HS-27A (cell line): Measurements from ENCODE around the gene ZBTB16.

Source experiments
- DNase-seq: peaks from one replicate; pipeline ENCODE4 v3.0.0-alpha.2; 2012; ENCODE audit warnings: low read depth, missing footprints

ZBTB16 gene, protein sequence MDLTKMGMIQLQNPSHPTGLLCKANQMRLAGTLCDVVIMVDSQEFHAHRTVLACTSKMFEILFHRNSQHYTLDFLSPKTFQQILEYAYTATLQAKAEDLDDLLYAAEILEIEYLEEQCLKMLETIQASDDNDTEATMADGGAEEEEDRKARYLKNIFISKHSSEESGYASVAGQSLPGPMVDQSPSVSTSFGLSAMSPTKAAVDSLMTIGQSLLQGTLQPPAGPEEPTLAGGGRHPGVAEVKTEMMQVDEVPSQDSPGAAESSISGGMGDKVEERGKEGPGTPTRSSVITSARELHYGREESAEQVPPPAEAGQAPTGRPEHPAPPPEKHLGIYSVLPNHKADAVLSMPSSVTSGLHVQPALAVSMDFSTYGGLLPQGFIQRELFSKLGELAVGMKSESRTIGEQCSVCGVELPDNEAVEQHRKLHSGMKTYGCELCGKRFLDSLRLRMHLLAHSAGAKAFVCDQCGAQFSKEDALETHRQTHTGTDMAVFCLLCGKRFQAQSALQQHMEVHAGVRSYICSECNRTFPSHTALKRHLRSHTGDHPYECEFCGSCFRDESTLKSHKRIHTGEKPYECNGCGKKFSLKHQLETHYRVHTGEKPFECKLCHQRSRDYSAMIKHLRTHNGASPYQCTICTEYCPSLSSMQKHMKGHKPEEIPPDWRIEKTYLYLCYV

DNA sequence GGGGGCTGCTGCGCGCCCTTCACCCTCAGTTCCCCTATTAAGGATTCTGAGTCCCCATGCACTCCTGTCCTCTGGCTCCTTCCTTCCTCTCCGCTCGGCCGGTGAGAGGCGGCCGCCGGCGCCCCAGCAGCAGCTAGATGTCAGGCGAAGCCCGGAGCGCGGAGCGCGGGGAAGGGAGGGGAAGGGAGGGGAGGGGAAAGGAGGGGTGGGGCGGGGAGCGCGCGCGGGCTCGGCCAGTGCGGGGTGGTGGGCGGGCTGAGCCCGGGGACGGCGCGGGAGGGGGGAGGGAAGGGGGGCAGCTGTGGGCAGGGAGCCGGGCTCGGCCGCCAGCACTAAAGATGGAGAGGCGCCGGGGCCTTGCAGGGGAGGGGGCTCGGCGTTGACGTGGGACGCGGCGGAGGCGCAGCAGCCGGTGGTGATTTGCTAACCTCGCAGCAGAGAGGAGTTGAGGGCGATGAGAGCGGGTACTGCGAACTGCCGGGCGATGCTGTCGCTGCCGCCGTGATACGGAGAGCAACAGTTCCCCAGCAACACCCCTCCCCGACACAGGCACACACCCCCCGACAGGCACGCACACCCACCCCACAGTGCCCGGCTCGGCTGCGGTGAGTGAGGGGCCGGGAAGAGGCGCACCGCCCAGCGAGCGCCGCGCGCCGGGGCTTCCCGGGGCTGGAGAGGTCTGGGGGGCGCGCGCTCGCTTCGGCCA, at the start of gene ZBTB16:
Gene ZBTB16, plus strand, starts transcription at position 434 of the 706 bp plus-strand sequence. CDS start 3,590 bp downstream, outside the sequence.
- DNase-seq = no peak

DNA sequence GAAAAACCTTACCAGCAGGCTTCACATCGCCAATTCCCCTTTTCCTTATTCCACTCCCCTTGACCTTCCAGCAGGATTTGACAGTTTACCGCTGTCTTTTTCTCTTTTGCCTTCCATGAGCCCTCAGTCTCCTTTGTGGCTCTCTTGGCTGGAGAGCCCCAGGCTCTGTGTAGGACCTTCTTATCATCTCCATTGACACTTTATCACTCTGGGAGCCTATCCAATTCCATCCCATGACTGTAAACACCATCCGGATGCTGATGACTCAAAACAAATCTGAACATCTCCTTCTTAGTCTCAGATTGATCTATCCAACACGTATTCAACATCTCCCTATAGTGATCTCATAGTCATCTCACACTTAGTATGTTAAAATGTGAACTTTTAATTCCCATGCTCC, 48.6 kb upstream of the ZBTB16 start:
- no peak for DNase-seq

DNA sequence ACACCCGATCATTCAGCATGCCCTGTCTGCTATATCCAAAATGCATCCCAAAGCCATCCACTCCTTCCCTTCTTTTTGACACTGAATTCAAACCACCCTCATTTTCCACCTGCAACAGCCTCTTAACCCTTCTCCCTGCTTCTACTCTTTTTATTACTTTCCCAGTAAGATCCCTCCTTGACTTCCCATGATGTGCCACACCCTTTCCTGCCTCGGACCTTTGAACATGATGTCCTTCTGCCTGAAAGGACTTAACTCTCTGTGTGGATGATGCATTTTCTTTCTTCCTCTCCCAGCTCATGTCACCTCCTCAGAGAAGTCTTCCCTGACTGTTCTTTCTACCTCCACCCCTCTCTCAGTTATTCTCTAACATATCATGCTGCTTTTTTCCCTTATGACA, 48.1 kb upstream of the ZBTB16 start:
- no peak for DNase-seq

DNA sequence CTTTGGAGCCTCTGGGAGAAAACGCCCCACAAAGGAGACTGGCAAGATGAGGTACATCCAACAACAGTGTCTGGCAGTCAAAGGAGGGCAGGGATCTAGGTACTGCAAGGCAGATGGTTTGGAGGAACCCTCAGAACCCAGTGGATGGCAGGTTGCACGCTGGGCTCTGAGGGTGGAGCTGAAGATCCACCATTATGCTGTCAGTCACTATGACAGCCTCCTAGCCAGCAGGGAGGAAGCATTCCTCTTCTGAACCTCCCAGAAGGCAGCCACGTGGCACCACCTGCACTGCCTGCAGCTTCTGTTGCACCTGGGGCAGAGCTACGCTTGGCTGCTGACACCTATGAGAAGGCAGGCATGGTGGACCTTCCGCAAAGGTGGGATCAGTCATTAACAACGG, 44.4 kb upstream of the ZBTB16 start:
- no peak for DNase-seq

DNA sequence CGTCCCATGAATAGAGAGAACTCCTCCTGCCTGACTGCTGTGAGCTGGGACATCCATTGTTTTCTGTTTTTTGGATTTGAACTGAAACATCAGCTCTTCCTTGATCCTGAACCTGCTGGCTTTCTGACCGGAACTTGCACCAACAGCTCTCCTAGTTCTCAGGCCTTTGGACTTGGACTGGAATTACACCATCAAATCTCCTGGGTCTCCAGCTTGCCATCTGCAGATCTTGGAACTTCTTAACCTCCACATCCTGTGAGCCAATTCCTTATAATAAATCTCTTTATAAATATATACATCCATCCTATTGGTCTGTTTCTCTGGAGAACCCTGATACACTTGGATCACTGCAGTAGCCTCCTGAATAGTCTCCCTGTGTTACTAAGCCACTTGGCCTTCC, 42.5 kb upstream of the ZBTB16 start:
- no peak for DNase-seq

DNA sequence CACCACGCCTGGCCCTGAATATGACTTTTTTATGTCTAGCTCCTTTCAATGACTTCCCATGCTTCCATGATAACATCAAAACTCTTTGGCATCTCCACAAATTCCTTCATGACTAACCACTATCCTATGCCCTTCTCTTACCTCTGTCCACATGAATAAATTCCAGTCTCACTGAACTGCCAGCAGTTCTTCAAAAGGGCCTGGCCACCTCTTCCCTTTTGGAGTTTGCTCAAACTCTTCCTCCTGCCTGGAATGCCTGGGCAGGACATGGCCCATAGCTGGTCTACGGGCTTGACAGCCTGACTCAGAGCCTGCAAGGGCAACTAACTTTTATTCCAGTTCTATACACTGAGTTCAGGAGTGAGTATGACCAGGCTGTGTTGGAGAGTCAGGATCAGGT, 41.8 kb upstream of the ZBTB16 start:
- no peak for DNase-seq

DNA sequence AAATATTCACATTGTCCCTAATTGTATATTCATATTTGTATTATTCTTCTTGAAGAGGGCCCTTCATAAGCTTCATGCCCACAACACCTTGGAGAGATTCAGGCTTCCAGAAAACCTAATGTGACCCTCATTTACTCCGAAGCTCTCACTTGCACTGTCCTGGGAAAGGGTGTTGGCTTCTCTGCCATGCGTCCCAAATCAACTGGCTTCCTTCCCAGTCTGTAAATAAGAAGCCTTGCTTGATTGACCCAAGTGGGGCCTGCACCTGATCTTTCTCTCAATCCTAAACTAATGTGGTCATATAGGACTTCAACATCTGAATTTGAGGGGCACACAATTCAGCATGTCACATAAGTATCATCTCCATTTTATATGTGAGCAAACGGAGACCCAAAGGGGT, 40.5 kb upstream of the ZBTB16 start:
- no peak for DNase-seq

DNA sequence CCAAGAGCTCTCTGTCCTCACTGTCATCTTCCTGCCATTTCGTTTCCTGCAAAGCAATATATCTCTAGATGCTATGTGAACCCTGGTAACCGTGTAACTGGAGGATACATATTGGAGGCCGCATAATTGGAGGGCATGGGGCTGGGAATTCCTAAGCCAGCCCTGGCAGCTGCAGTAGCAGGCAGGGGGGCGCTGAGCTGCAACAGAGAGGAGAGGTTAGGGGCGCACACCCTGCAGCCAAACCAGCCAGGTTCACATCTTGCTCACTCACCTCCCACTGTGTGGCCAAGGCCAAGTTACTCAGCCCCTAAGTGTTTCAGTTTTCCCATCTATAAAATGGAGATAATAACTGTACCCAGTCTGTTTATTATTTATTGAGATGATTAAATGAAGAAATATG, 39.9 kb upstream of the ZBTB16 start:
- no peak for DNase-seq

DNA sequence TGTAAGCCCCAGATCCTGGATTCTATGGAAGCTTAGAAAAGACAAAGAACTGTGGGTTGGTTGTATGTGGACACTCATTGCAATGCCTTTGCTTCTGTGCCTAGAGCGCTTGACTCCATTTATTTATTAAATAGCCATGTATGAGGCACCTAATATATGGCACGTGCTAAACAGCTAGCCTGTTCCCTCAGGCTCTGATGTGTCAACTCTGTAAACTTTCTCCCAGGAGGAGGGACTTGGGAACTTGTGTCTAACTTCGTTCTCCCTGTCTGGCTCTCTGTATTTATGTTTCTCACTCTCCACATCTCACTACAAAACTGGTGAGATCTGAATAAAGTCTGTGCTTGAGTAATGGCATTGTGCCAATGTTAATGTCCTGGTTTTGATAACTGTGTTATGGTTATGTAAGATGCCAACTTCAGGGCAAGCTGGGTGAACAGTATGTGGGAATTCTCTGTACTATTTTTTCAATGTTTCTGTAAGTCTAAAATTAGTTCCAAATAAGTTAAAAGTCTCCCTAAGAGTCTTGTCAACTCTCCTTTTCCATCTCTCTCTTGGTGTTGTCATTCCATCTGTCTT, 34.1 kb upstream of the ZBTB16 start:
- DNase-seq = no peak

DNA sequence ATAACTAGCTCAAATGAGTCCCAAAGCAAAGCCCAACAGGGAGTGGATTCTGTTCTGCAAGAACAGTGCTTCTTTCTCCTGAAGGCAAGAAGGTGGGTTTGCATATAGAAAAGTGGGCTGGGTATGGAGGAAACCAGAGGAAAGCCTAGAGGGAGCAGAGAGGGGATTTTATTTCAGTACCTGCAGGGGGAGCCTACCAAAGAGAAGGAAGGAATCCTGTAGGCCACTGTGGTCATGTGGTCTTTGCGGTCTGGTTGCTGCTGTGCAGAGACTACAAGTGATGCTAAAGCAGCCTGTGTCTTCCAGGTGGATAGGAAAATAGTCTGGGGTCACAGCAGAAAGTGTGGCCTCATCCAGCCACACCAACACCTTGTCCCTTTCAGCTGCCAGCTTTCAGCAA, 33.2 kb upstream of the ZBTB16 start:
- DNase-seq = no peak

DNA sequence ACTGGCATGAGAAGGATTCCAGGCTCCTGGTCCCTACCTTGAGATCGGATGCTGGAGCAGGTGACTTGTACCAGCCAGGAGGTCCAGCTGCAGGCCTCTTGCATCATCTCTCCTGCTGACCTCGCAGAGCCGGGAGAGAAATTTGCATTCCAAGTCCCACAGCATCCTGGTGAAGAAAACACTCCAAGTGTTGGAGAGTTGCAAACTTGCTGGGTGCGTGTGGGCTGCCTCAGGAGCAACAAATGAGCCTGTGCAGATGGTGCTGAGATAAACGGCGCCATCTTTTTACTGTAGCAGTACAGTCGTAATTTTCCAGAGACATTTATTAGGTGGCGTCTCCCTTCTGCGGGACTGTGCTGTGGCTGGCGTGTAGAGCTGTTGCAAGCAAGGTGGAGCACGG, 32.1 kb upstream of the ZBTB16 start:
- DNase-seq = no peak

DNA sequence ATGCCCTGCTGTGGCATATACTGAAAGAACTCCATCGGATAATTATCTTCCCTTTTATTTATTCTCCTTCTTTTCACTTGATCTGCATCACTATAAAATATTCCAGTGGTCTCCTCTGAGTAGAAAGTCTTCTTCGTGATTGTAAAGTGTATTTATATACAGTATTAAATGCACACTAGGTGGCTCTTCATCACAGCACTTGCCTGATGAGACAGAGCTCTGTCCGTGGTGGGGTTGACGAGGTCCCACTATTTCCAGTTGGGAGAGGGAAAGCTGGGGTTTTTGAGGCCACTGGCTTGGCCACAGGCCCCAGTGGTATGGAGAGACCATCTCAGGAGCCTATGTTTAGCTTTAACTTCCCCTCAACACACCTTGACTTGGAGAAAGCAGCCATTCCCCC, 31.6 kb upstream of the ZBTB16 start:
- no peak for DNase-seq

DNA sequence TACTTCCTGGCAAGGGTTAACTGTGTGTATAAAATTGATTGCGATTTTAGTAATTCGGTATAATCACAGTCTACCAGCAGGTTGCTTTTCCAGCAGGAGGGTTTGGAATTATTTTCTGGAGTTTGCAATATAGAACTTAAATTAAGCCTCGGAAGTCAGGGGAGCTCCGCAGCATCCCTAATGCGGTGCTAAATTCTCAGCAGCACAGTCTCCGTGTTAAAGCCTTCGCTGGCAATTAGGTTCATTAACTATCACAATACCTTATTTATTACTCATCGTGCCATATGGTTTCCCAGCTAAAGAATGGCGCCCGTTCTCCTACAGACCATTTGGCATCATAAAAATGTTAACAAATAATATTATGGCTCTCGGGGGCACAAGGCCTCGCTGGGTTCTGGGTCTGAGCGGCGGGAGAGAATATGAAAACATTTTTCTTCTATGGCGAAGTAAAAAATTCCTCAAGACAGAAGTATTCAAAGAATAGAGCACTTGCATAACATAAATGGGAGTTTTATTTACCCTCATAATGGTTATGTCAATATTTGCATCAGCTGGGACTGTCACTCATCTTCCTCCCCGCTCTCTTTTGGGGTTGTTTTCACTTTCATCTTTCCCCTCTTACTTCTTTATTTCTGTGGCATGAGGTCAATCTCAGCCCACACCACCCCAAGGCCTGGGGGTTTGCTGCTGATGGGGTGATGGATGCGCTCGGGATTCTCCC, 28.1 kb upstream of the ZBTB16 start:
- DNase-seq = no peak

DNA sequence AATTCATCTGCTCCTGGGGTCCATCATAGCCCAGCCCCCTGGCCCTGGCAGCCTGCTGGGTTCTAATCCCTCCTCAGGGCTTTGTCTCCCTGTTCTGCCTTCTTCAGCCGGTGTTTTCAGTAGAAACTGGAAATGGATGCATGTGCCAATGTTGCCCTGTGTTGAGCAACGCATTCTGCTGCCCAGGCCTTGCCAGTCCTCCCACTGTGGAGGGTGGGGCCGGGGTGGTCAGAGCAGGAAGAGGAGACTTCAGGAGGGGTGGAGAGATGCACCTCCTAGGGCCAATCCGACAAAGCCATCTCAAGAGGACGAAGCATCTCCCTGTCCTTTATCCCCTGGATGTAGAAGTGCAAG, 27.6 kb upstream of the ZBTB16 start:
- DNase-seq = no peak

DNA sequence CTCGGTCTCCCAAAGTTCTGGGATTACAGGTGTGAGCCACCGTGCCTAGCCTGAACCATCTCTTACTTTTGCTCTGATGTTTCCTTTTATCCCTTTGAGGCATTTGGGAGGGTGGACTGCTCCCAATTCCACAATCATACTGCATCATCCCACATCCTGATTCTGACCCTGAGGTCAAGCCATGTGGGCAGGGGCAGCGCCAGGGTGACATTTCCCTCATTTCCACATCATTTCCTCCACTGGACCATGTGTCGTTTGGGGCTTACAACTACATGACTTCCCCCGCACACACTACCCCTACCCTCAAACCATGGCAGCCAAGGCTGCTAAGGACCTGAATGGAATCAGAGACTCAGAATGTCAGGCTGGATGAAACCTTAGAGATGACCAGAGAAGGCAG, 26.4 kb upstream of the ZBTB16 start:
- DNase-seq = no peak

DNA sequence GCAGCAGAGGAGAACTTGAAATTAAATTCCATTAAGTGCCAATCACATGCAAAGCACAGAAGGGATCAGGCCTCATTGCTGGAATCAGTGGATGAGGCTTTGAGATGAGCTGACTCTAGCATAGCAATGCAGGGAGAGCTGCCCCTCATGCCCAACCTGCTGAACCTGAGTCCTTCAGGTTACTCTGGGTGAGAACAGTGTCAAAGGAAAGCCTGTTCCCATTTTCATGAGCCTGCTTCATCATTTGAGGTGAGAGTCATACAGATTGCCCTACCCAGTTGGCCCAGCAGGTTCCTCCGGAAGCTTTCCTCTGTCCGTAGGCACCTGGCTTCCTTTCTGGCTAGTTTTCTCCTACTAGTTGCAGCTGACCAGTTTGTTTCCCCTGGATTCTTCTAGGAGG, 25.9 kb upstream of the ZBTB16 start:
- no peak for DNase-seq

DNA sequence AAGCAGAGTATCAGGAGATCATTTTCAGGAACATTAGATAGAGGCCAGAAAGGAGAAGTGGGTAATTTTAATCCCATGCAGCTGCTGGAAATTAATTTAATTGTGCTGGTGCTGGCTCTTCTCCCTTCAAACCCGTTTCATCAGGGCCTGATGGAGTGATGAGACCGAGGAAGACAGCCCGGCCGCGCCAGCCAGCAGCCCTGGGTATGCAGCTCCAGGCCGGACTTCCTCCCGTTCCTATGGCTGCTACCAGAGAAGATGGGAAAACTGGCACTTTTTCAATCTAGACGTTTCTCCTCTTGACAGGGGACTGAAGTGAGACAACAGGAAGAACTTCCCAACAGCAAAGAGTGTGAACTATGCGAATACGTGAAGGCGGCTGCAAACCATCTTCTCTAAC, 24.6 kb upstream of the ZBTB16 start:
- DNase-seq = no peak

DNA sequence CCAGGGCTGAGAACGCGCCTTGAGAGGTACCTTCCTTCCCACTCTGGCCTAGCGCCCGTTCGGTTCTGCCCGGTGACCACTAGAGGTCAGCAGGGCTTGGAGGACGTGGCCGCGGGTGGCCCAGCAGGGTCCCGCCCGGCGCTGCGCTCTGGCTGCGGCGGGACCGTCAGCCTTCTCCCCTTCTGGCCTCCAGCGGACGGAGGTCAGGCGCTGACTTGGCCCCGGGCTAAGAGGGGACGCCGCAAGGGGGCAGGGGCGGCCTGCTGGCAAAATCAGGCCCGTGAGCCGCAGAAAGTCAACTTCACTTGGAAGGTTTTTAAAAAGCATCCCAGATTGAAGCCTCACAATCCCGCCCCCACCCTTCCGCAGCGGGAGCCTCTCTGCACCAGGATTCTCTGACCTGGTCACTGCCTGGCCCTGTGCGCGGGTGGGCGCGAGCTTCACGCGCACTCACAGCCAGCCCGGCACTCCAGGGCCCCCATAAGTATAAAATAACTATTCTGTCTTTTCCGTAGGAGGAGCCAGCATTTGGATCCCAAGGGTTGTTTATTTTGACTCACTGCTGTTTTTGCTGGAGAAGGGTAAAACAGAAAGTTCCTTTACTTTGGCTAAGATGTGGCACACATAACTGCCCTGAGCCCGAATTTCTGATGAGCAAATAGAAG, 23.2 kb upstream of the ZBTB16 start:
- DNase-seq = no peak

DNA sequence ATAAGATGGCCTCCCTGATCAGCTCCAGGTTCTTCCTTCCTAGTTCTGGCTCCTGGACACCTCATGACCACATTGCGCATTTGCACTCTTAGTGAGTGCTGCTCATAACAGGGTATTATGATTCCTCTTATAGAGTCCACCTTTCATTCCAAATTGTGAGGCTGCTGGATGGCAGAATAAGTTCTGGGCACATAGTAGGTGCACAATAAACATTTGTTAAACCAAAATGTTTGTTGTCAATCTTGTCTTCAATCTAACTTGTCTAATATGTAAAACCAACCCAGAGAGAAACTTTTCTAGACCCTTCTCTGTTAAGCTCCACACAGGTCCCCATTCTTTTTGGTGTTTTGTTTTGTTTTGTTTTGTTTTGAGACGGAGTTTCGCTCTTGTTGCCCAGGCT, 22.6 kb upstream of the ZBTB16 start:
- DNase-seq = no peak

DNA sequence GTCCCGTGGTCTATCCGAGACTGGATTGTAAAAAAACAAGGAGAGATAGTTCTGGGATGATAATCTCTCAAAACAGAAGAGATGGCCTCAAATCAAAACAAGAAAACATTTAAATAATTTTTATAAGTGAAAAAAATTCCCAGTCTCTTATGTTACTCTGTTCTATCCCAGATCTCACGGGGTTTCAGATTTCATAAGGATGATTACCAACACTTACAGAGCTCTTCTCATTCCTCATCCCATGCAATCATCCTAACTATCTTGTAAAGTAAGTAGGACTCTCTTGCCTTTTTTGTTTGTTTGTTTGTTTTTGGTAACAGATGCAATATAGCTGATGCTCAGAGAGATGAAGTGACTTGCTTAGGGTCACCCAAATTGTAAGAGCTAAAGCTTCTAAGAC, 20.0 kb upstream of the ZBTB16 start:
- no peak for DNase-seq

DNA sequence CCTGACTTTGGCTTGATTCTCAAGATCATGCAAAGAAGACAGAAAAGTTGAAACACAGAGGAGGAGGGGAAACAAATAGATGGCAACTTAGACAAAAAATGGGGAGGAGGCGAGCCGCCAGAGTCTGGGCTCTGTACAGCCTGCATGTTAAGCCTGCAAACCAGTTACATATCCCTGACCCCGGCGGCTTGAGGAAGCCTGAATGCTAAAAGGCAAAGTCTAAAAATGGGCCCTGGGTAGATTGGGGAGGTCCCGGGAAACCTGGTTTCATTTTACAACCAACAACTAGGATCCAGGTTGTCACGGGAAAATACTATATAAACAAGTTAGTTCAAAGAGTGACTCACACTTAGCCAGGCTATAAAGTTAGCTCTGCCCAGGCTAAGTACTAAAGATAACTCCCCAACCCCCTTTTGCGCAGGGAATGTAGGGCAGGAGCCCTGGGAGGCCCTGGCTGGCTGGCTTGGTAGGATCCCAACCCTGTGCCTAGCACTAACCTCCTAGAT, 18.8 kb upstream of the ZBTB16 start:
- DNase-seq = no peak
